ENCODE results near the gene RAVER1.
A peak's percentile ranks its signal among the peaks of the same experiment; 100 is the strongest.
"Not testable (repeated sequence)": the region's sequence is repeated elsewhere in the genome, so short reads cannot be mapped to it uniquely, and the experiment has no call there.

Gene RAVER1, protein sequence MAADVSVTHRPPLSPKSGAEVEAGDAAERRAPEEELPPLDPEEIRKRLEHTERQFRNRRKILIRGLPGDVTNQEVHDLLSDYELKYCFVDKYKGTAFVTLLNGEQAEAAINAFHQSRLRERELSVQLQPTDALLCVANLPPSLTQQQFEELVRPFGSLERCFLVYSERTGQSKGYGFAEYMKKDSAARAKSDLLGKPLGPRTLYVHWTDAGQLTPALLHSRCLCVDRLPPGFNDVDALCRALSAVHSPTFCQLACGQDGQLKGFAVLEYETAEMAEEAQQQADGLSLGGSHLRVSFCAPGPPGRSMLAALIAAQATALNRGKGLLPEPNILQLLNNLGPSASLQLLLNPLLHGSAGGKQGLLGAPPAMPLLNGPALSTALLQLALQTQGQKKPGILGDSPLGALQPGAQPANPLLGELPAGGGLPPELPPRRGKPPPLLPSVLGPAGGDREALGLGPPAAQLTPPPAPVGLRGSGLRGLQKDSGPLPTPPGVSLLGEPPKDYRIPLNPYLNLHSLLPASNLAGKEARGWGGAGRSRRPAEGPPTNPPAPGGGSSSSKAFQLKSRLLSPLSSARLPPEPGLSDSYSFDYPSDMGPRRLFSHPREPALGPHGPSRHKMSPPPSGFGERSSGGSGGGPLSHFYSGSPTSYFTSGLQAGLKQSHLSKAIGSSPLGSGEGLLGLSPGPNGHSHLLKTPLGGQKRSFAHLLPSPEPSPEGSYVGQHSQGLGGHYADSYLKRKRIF

GRCh38 chr19:10332965-10333757 lies at the start of gene RAVER1:
Gene RAVER1, minus strand, starts transcription at chr19:10333529. Its CDS starts 22 bp downstream, at chr19:10333507.
- Mint-ChIP-seq H3K4me1 (peaks cover 10% of the 10 kb centered on the region), H3K27me3 (no peaks in the 10 kb centered on the region), H3K36me3 (peaks cover 5% of the 10 kb centered on the region), H3K9me3 (no peaks in the 10 kb centered on the region), H3K4me3 (peak within 1 kb of the TSS; percentile 87), H3K27ac (peak within 1 kb of the TSS; percentile 94)
- ATAC-seq (ENCODE audit: low read depth) (peak; percentile 91), DNase-seq (ENCODE audit: low spot score in 2 of 2) (peak; percentile 92 to 96)

- not testable (repeated sequence) for H3K4me3 Mint-ChIP-seq; H3K27me3 Mint-ChIP-seq; ATAC-seq (ENCODE audit: low read depth); H3K36me3 Mint-ChIP-seq; H3K27ac Mint-ChIP-seq; H3K9me3 Mint-ChIP-seq; DNase-seq (ENCODE audit: low spot score in 2 of 2)
- H3K4me1 Mint-ChIP-seq, result peaks cover 12% of the 10 kb centered on the region
Measured at GRCh38 chr19:10383223-10383499, 49.8 kb upstream of the RAVER1 start.

- peaks cover 12% of the 10 kb centered on the region for H3K4me1 Mint-ChIP-seq
- peaks cover 6% of the 10 kb centered on the region for H3K36me3 Mint-ChIP-seq
- peak within 1 kb of the TSS; percentile 86 for H3K4me3 Mint-ChIP-seq
- DNase-seq (ENCODE audit: low spot score in 2 of 2), result peak; percentile 97 to 98
- ATAC-seq (ENCODE audit: low read depth), result peak; percentile 97
- peak within 1 kb of the TSS; percentile 86 for H3K27ac Mint-ChIP-seq
- H3K27me3 Mint-ChIP-seq, result no peaks in the 10 kb centered on the region
- H3K9me3 Mint-ChIP-seq, result no peaks in the 10 kb centered on the region
Measured at GRCh38 chr19:10380313-10381102, 47.2 kb upstream of the RAVER1 start, which contains the start of gene TYK2. Gene TYK2, minus strand, starts transcription at chr19:10380572. Its CDS starts 2,166 bp downstream, at chr19:10378406.

- no peak for DNase-seq (ENCODE audit: low spot score in 2 of 2)
- H3K4me3 Mint-ChIP-seq, result peak overlapping the region; percentile 86
- peak overlapping the region; percentile 86 for H3K27ac Mint-ChIP-seq
- H3K27me3 Mint-ChIP-seq, result no peaks in the 10 kb centered on the region
- peak; percentile 3 for ATAC-seq (ENCODE audit: low read depth)
- peaks cover 14% of the 10 kb centered on the region for H3K4me1 Mint-ChIP-seq
- peaks cover 8% of the 10 kb centered on the region for H3K36me3 Mint-ChIP-seq
- no peaks in the 10 kb centered on the region for H3K9me3 Mint-ChIP-seq
Measured at GRCh38 chr19:10379880-10380312, 46.6 kb upstream of the RAVER1 start.

DNA sequence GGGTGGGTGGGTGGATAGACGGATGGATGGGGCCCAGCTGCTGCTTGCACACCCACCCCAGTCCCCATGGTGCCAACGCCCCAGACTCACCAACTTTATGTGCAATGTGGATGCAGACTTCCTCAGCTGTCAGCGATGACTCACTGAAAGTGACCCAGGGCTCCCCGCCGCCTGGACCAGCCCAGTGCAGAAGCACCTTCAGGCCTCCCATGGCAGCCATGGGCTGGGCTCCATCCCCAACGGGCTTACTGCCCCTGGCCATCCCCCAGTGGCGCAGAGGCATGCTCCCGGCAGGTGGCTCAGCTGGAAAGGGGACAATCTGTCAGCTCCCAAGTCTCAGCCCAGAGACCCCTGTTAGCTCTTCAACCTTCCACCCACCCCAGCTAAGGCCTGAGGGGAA lies 44.8 kb upstream of the RAVER1 start:
- no peak for ATAC-seq (ENCODE audit: low read depth)
- no peak for DNase-seq (ENCODE audit: low spot score in 2 of 2)
- H3K27ac Mint-ChIP-seq, result no peak overlapping the region
- peaks cover 13% of the 10 kb centered on the region for H3K36me3 Mint-ChIP-seq
- no peaks in the 10 kb centered on the region for H3K9me3 Mint-ChIP-seq
- H3K27me3 Mint-ChIP-seq, result no peaks in the 10 kb centered on the region
- H3K4me1 Mint-ChIP-seq, result peaks cover 18% of the 10 kb centered on the region
- H3K4me3 Mint-ChIP-seq, result no peak overlapping the region

DNA sequence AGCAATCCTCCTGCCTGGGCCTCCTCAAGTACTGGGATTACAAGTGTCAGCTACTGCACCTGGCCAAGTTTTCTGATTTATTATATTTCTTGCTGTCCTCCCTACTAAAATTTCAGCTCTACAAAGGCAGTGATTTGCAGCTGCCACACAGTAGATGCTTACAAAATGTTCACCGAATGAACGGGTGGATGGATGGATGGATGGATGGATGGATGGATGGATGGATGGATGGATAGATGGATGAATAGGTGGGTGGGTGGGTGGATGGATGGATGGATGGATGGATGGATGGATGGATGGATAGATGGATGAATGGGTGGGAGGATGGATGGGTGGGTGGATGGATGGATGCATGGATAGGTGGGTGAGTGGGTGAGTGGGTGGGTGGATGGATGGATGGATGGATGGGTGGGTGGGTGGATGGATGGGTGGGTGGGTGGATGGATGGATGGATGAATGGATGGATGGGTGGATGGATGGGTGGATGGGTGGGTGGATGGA lies 43.9 kb upstream of the RAVER1 start:
- H3K4me3 Mint-ChIP-seq; DNase-seq (ENCODE audit: low spot score in 2 of 2); H3K27ac Mint-ChIP-seq; H3K9me3 Mint-ChIP-seq; H3K27me3 Mint-ChIP-seq; ATAC-seq (ENCODE audit: low read depth): not testable (repeated sequence)
- Mint-ChIP-seq H3K4me1 (peaks cover 18% of the 10 kb centered on the region), H3K36me3 (peaks cover 13% of the 10 kb centered on the region)

GRCh38 chr19:10374931-10375330 lies 41.6 kb upstream of the RAVER1 start:
- Mint-ChIP-seq H3K27ac (no peak overlapping the region), H3K4me3 (no peak overlapping the region), H3K9me3 (no peaks in the 10 kb centered on the region), H3K36me3 (peaks cover 13% of the 10 kb centered on the region), H3K4me1 (peaks cover 13% of the 10 kb centered on the region), H3K27me3 (no peaks in the 10 kb centered on the region)
- ATAC-seq (ENCODE audit: low read depth) (no peak), DNase-seq (ENCODE audit: low spot score in 2 of 2) (no peak)

- Mint-ChIP-seq H3K27me3 (no peaks in the 10 kb centered on the region), H3K4me3 (no peak overlapping the region), H3K27ac (no peak overlapping the region), H3K4me1 (peaks cover 6% of the 10 kb centered on the region), H3K36me3 (peaks cover 19% of the 10 kb centered on the region), H3K9me3 (no peaks in the 10 kb centered on the region)
- no peak for DNase-seq (ENCODE audit: low spot score in 2 of 2)
- ATAC-seq (ENCODE audit: low read depth), result no peak
Measured at GRCh38 chr19:10372690-10373089, 39.4 kb upstream of the RAVER1 start.

GRCh38 chr19:10368101-10368803 lies 34.9 kb upstream of the RAVER1 start:
- H3K9me3 Mint-ChIP-seq, result no peaks in the 10 kb centered on the region
- DNase-seq (ENCODE audit: low spot score in 2 of 2) (no peak), ATAC-seq (ENCODE audit: low read depth) (no peak)
- H3K27me3 Mint-ChIP-seq, result no peaks in the 10 kb centered on the region
- no peak overlapping the region for H3K4me3 Mint-ChIP-seq
- no peaks in the 10 kb centered on the region for H3K4me1 Mint-ChIP-seq
- H3K36me3 Mint-ChIP-seq, result peaks cover 15% of the 10 kb centered on the region
- H3K27ac Mint-ChIP-seq, result no peak overlapping the region

- peaks cover 16% of the 10 kb centered on the region for H3K36me3 Mint-ChIP-seq
- H3K27me3 Mint-ChIP-seq; DNase-seq (ENCODE audit: low spot score in 2 of 2); H3K27ac Mint-ChIP-seq; H3K9me3 Mint-ChIP-seq; ATAC-seq (ENCODE audit: low read depth); H3K4me3 Mint-ChIP-seq; H3K4me1 Mint-ChIP-seq: not testable (repeated sequence)
Measured at GRCh38 chr19:10366950-10367512, 33.7 kb upstream of the RAVER1 start.

DNA sequence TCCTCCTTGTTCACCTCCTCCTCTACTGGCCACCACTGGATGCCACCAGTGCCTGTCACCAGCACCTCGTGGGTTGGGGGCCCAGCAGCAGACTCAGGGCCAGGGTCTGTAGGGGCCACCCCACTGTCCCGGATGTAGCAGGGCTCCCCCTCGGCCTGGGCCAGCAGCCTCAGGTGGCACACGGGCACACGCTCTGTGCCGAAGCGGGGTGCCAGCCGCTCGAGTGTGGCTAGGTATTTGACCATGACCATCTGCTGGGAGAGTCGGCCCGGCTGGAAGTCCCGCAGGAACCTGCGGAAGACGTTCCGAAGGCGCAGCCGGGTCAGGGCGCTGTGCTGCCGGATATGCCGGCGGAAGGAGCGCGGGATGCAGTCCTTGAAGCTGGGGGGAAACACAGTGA lies 32.2 kb upstream of the RAVER1 start:
- no peak overlapping the region for H3K4me3 Mint-ChIP-seq
- peaks cover 3% of the 10 kb centered on the region for H3K4me1 Mint-ChIP-seq
- peaks cover 24% of the 10 kb centered on the region for H3K36me3 Mint-ChIP-seq
- no peak for ATAC-seq (ENCODE audit: low read depth)
- no peaks in the 10 kb centered on the region for H3K9me3 Mint-ChIP-seq
- DNase-seq (ENCODE audit: low spot score in 2 of 2), result no peak
- no peak overlapping the region for H3K27ac Mint-ChIP-seq
- no peaks in the 10 kb centered on the region for H3K27me3 Mint-ChIP-seq

DNA sequence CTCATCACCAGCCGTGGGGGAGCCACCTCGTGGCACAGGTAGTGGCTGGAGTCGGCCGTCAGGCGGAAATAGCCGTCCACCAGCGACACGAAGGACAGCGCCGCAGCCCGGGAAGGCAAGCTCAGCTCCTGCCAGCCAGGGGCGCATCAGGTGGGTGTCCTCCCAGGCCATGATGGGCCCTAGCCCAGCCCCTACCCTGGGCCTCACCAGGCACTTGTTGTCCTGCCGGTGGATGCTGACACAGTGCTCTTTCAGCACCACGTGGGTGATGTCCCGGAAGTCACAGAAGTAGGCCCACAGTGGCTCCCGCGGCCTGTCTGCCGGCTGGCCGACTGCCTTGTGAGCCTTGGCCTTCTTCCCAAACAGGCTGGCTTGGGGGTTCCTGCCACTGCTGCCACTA lies 31.3 kb upstream of the RAVER1 start:
- DNase-seq (ENCODE audit: low spot score in 2 of 2), result no peak
- Mint-ChIP-seq H3K27ac (no peak overlapping the region), H3K27me3 (no peaks in the 10 kb centered on the region), H3K4me1 (peaks cover 3% of the 10 kb centered on the region), H3K9me3 (no peaks in the 10 kb centered on the region), H3K4me3 (no peak overlapping the region), H3K36me3 (peaks cover 29% of the 10 kb centered on the region)
- ATAC-seq (ENCODE audit: low read depth), result no peak

Data from memory B cell (primary cell).